Peyer's patch (tissue), 4 donors: ENCODE data around the gene GPR31.

ENCODE experiments used
- POLR2A ChIP-seq, 2 donors: fragments of 450-650 bp; IDR thresholded peaks; one replicate each; pipeline ENCODE4 v1.5.1; 2017; ENCODE audit warnings: antibody characterized with exemption in 2 of 2, mild to moderate bottlenecking in 2 of 2, moderate library complexity in 2 of 2
- TF ChIP-seq, protein P1 (sequence below), 6 experiments: fragments of 450-650 bp in 4 of 6; fragments of 200-600 bp in 2 of 6; sonication (generic) in 1 of 6; IDR thresholded peaks; one replicate each; pipeline ENCODE4 v1.5.1; 2017 to 2019; ENCODE audit warnings: antibody characterized with exemption in 6 of 6, mild to moderate bottlenecking in 3 of 6, moderate library complexity in 1 of 6

DNA sequence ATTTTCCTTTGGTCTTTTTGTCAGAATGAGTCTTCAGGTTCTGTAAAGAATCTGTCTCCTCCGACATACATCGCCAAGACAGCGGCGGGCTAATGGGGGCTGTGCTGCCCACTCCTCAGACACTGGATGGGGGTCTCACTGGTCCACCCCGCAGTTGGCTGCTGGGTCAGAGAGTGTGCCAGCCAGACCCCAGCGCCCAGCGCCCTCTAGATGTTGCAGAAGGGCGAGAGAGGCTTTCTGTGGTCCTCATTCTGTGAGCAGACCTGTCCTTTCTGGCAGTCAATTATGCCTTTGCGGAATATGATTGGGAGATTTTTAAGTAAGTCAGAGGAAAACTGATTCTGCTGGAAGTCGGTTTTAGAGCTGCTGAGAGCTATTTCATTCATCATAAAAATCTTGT is 42.7 kb downstream of the GPR31 start:
- TF ChIP-seq, protein P1, sequence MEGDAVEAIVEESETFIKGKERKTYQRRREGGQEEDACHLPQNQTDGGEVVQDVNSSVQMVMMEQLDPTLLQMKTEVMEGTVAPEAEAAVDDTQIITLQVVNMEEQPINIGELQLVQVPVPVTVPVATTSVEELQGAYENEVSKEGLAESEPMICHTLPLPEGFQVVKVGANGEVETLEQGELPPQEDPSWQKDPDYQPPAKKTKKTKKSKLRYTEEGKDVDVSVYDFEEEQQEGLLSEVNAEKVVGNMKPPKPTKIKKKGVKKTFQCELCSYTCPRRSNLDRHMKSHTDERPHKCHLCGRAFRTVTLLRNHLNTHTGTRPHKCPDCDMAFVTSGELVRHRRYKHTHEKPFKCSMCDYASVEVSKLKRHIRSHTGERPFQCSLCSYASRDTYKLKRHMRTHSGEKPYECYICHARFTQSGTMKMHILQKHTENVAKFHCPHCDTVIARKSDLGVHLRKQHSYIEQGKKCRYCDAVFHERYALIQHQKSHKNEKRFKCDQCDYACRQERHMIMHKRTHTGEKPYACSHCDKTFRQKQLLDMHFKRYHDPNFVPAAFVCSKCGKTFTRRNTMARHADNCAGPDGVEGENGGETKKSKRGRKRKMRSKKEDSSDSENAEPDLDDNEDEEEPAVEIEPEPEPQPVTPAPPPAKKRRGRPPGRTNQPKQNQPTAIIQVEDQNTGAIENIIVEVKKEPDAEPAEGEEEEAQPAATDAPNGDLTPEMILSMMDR (IDR thresholded peaks at IDR 0.05) = no peak
- no peak for TF ChIP-seq POLR2A (IDR thresholded peaks at IDR 0.05)
